SU-DHL-6 (cell line): ENCODE data around the gene FAM163B.

Experiments used
- H2AFZ ChIP-seq: fragments of 200-600 bp; sonication (generic); 2 replicates; pipeline ENCODE4 v1.6.1; 2014; ENCODE audit warnings: low read depth, mild to moderate bottlenecking, moderate library complexity, mixed read lengths, antibody characterized with exemption, low read length; ENCODE audit not compliant: severe bottlenecking
- H3F3A ChIP-seq: fragments of 200-600 bp; shearing (Covaris generic); 2 replicates; pipeline ENCODE4 v1.6.0; 2016; ENCODE audit warnings: antibody characterized with exemption, mild to moderate bottlenecking; ENCODE audit not compliant: insufficient read depth
- H3K27ac ChIP-seq: fragments of 200-600 bp; sonication (generic); 2 replicates; pipeline ENCODE4 v1.5.1; 2016; ENCODE audit warnings: low read depth, mild to moderate bottlenecking, low read length, moderate library complexity, mixed read lengths
- H3K27me3 ChIP-seq: fragments of 200-600 bp; sonication (generic), shearing (Covaris generic); 2 replicates; pipeline ENCODE4 v1.6.0; 2014; ENCODE audit warnings: mild to moderate bottlenecking, low read length
- H3K36me3 ChIP-seq: fragments of 200-600 bp; sonication (generic); 2 replicates; pipeline ENCODE4 v1.6.1; 2014; ENCODE audit warnings: mild to moderate bottlenecking, low read length, mixed read lengths
- H3K4me2 ChIP-seq: fragments of 300-600, 200-600 bp; shearing (Covaris generic), sonication (generic); 2 replicates; pipeline ENCODE4 v1.6.0; 2014; ENCODE audit warnings: low read length, low read depth, mild to moderate bottlenecking; ENCODE audit not compliant: poor library complexity, severe bottlenecking
- H3K4me3 ChIP-seq: fragments of 200-600 bp; sonication (generic); 2 replicates; pipeline ENCODE4 v1.5.1; 2014; ENCODE audit warnings: antibody characterized with exemption, low read length, mild to moderate bottlenecking, mixed read lengths; ENCODE audit not compliant: insufficient read depth, poor library complexity, severe bottlenecking
- H3K79me2 ChIP-seq: fragments of 200-600 bp; sonication (generic); 2 replicates; pipeline ENCODE4 v1.6.1; 2014; ENCODE audit warnings: mild to moderate bottlenecking, low read length, moderate library complexity; ENCODE audit not compliant: insufficient read depth
- H3K9ac ChIP-seq: fragments of 200-600 bp; sonication (generic); 2 replicates; pipeline ENCODE4 v1.7.0; 2014; ENCODE audit warnings: mild to moderate bottlenecking, low read length
- H3K9me2 ChIP-seq: fragments of 200-600 bp; sonication (generic); replicated peaks from 2 replicates; pipeline ENCODE4 v1.6.1; 2014; ENCODE audit warnings: low read length; ENCODE audit not compliant: insufficient read depth
- H3K9me3 ChIP-seq: fragments of 200-600 bp; sonication (generic); 2 replicates; pipeline ENCODE4 v1.6.1; 2014; ENCODE audit warnings: low read length, mixed read lengths; ENCODE audit not compliant: insufficient read depth
- H4K20me1 ChIP-seq: fragments of 200-600 bp; sonication (generic); 2 replicates; pipeline ENCODE4 v1.6.1; 2014; ENCODE audit warnings: low read depth, mild to moderate bottlenecking, antibody characterized with exemption, low read length, moderate library complexity, mixed read lengths
- EZH2phosphoT487 ChIP-seq: fragments of 200-600 bp; sonication (generic), shearing (Covaris generic); conservative IDR thresholded peaks from 2 replicates; pipeline ENCODE4 v1.6.1; 2018; ENCODE audit warnings: mild to moderate bottlenecking, antibody characterized with exemption, low read length, moderate library complexity, mixed read lengths
- TF ChIP-seq, protein P1 (sequence below): fragments of 200-600 bp; sonication (generic); IDR thresholded peaks from one replicate; pipeline ENCODE4 v1.5.1; 2017; ENCODE audit warnings: antibody characterized with exemption, mild to moderate bottlenecking, low read length, moderate library complexity; ENCODE audit not compliant: insufficient read depth, poor library complexity, severe bottlenecking

Gene FAM163B

GRCh38 chr9:133607976-133608375 is 1.2 kb downstream of the FAM163B start:
- no peak overlapping the region for H3K4me2 ChIP-seq
- no peaks in the 10 kb centered on the region for H3K27me3 ChIP-seq
- H3K4me3 ChIP-seq: no peak overlapping the region
- TF ChIP-seq EZH2phosphoT487: no peak
- TF ChIP-seq, protein P1, sequence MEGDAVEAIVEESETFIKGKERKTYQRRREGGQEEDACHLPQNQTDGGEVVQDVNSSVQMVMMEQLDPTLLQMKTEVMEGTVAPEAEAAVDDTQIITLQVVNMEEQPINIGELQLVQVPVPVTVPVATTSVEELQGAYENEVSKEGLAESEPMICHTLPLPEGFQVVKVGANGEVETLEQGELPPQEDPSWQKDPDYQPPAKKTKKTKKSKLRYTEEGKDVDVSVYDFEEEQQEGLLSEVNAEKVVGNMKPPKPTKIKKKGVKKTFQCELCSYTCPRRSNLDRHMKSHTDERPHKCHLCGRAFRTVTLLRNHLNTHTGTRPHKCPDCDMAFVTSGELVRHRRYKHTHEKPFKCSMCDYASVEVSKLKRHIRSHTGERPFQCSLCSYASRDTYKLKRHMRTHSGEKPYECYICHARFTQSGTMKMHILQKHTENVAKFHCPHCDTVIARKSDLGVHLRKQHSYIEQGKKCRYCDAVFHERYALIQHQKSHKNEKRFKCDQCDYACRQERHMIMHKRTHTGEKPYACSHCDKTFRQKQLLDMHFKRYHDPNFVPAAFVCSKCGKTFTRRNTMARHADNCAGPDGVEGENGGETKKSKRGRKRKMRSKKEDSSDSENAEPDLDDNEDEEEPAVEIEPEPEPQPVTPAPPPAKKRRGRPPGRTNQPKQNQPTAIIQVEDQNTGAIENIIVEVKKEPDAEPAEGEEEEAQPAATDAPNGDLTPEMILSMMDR: no peak
- H2AFZ ChIP-seq: no peak overlapping the region
- no peaks in the 10 kb centered on the region for H3K9me3 ChIP-seq
- no peaks in the 10 kb centered on the region for H3F3A ChIP-seq
- no peaks in the 10 kb centered on the region for H4K20me1 ChIP-seq
- no peaks in the 10 kb centered on the region for H3K36me3 ChIP-seq
- no peaks in the 10 kb centered on the region for H3K9me2 ChIP-seq
- H3K79me2 ChIP-seq: no peaks in the 10 kb centered on the region
- H3K27ac ChIP-seq: no peak overlapping the region
- H3K9ac ChIP-seq: no peak overlapping the region

GRCh38 chr9:133607381-133607780 is 1.8 kb downstream of the FAM163B start:
- H3K79me2 ChIP-seq: no peaks in the 10 kb centered on the region
- no peak overlapping the region for H3K9ac ChIP-seq
- no peaks in the 10 kb centered on the region for H3F3A ChIP-seq
- no peaks in the 10 kb centered on the region for H3K36me3 ChIP-seq
- no peak overlapping the region for H3K4me2 ChIP-seq
- no peaks in the 10 kb centered on the region for H3K9me2 ChIP-seq
- H3K9me3 ChIP-seq: no peaks in the 10 kb centered on the region
- no peak overlapping the region for H2AFZ ChIP-seq
- TF ChIP-seq EZH2phosphoT487: no peak
- TF ChIP-seq, protein P1: no peak
- H4K20me1 ChIP-seq: no peaks in the 10 kb centered on the region
- no peaks in the 10 kb centered on the region for H3K27me3 ChIP-seq
- no peak overlapping the region for H3K27ac ChIP-seq
- no peak overlapping the region for H3K4me3 ChIP-seq

GRCh38 chr9:133606708-133607025 is 2.5 kb downstream of the FAM163B start:
- Histone ChIP-seq H3K27me3 (no peaks in the 10 kb centered on the region), H4K20me1 (no peaks in the 10 kb centered on the region), H3K27ac (no peak overlapping the region), H3K36me3 (no peaks in the 10 kb centered on the region), H3K4me2 (no peak overlapping the region), H3K9me3 (no peaks in the 10 kb centered on the region), H3K4me3 (no peak overlapping the region), H2AFZ (no peak overlapping the region), H3K9ac (no peak overlapping the region), H3K79me2 (no peaks in the 10 kb centered on the region), H3F3A (no peaks in the 10 kb centered on the region), H3K9me2 (no peaks in the 10 kb centered on the region)
- TF ChIP-seq EZH2phosphoT487: no peak
- TF ChIP-seq, protein P1: no peak
